A549 treated with AZD9567 at 1 μM for 4 hours (cell line): ENCODE measurements around the gene CBX4. TPM values are rescaled to one million over a fixed set of nuclear protein-coding genes. Genes with fewer than 3 reads are reported as not detected.

ENCODE experiments used
- total RNA-seq: library from RNA; stranded (reverse); fragments of 200-300 nt; extraction: Qiagen RNA extraction; gene quantifications from 5 replicates; pipeline ENCODE4 v1.2.3, GENCODE V29; 2022; ENCODE audit not compliant: insufficient read depth

The CBX4 gene
- total RNA-seq, result 28.8 to 40.0 TPM (median 36.2 TPM) in 5 replicates

DNA sequence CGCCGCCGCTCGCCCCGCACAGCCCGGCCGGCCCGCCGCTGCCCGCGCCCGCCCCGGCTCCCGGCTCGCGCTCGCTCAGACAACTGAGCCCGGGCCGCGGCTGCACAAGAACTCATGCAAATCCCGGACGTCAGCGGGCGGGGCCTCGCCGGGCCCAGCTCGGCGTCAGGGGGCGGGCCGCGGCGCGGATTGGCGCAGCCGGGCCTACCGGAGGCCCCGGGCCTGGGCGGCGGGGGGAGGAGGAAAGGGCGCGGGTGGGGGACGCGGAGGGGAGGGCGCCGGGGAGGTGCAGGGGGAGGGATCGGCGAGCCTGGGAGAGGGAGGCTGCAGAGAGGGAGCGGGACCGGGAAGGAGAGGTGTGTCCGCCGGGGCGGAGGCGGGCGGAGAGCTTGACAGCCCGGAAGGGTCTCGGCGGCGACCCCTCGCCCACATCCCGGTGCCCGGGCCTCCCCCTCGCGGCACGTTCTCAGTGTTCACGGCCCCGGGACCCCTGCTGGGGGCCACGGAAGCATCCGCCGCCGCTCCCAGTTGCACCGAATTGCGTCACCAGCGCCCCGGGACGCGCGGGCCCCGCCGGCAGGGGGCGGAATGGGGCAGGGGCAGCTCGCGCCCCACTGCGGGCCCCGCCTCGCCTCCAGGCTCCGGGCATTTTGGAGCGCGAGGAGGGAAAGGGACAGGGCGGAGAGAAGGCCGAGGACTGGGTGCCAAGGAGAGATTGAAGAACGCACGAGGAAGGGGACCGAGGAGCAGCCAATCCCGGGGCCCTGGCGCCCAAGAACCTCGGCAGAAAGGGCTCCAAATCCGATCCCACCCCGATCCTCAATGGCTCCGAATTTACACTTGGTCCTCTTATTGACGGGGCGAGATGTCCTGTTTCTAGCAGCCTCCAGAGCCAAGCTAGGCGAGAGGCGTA is at the start of gene CBX4:
Gene CBX4 (minus strand): TSS at position 85 of the 913 bp plus-strand sequence. CDS start 189 bp downstream, outside the sequence.

DNA sequence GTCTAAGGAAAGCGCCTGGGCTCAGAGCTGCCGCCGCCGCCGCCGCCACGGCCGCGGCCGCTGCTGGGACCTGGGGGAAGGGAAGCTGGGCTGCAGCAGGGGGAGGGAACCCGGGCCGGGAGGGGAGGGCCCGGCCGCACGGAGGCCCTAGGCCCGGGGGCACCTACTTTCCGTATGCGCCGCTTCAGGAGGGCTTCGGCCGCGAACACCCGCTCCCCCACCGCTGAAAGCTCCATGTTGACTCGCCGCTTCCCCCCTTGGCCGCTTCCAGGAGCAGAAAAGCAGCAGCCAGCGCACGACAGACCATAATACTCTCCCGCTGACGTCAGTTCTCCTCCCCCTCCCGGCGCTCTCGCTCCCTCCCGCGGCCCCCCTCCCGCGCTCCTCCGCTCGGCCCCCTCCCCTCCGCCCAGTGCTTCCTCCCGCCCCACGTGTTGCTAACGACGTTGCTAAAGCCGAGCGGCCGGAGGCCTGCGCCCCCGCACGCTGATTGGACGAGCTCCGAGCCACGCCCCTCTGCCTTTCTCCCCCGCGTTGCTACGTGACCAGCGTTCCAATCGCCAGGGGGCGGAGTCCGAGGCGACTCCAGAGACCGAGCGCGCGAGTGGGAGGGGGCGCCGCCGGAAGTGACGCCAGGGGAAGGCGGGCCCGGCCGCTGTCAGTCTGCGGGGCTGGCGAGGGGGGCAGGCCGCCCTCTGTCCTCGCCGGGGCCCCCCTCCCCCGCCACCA is 42.3 kb downstream of the CBX4 start, which contains the start of gene CBX8:
Gene CBX8 (minus strand): TSS at position 315 of the 729 bp plus-strand sequence. CDS start 79 bp downstream, at position 236.

Other genes with a start within 250 kb of the CBX4 start
- gene RBFOX3, start 228.4 kb downstream of the CBX4 start, total RNA-seq, result 2.3 to 5.7 TPM (median 4.5 TPM) in 5 replicates
- gene ENPP7, start 108.5 kb downstream of the CBX4 start, total RNA-seq, result not detected in 5 replicates
- gene CBX2, start 61.3 kb downstream of the CBX4 start, total RNA-seq, result 13.8 to 18.4 TPM (median 17.0 TPM) in 5 replicates
- gene CBX8, start 42.4 kb downstream of the CBX4 start, total RNA-seq, result 9.4 to 18.7 TPM (median 18.0 TPM) in 5 replicates
- 8.8 to 14.0 TPM (median 12.7 TPM) in 5 replicates for gene TBC1D16, start 196.4 kb upstream of the CBX4 start, total RNA-seq
- gene CCDC40, start 197.2 kb upstream of the CBX4 start, total RNA-seq, result 6.2 to 9.6 TPM (median 6.9 TPM) in 5 replicates